Esophagus squamous epithelium (tissue), 5 donors: Measurements from ENCODE around the gene PEX26. TPM values are rescaled to one million over a fixed set of nuclear protein-coding genes. Genes with fewer than 3 reads are reported as not detected.
"Not testable (repeated sequence)": the region's sequence is repeated elsewhere in the genome, so short reads cannot be mapped to it uniquely, and the experiment has no call there.

Experiments
- DNase-seq: peaks from one replicate; lab custom pipeline; 2025; lab: John Stamatoyannopoulos, UW
- H3K27ac ChIP-seq, 4 donors: fragments of 200-600 bp; sonication (generic); one replicate each; pipeline ENCODE4 v1.5.1; 2016 to 2019; ENCODE audit warnings: mild to moderate bottlenecking in 1 of 4
- H3K27me3 ChIP-seq, 4 donors: fragments of 200-600 bp; sonication (generic); 1 replicate in 3 of 4; 2 replicates in 1 of 4; pipeline versions ENCODE4 v1.5.1 to v1.6.0; 2017 to 2021; ENCODE audit warnings: antibody characterized with exemption in 1 of 4
- H3K36me3 ChIP-seq, 3 donors: fragments of 200-600 bp; sonication (generic); one replicate each; pipeline ENCODE4 v1.5.1; 2016 to 2019
- H3K4me1 ChIP-seq, 3 donors: fragments of 200-600 bp; sonication (generic); one replicate each; pipeline ENCODE4 v1.5.1; 2017 to 2019
- H3K4me3 ChIP-seq, 4 donors: fragments of 200-600 bp; sonication (generic); 1 replicate in 3 of 4; 2 replicates in 1 of 4; pipeline ENCODE4 v1.5.1; 2016 to 2019; ENCODE audit warnings: mild to moderate bottlenecking in 2 of 4, moderate library complexity in 1 of 4
- H3K9me3 ChIP-seq, 3 donors: fragments of 200-600 bp; sonication (generic); one replicate each; pipeline ENCODE4 v1.5.1; 2016 to 2019
- POLR2A ChIP-seq, 4 donors: fragments of 450-650 bp; IDR thresholded peaks; one replicate each; pipeline ENCODE4 v1.6.1; 2017; ENCODE audit warnings: antibody characterized with exemption in 4 of 4, mild to moderate bottlenecking in 4 of 4, moderate library complexity in 3 of 4
- WGBS, 2 donors: methylation state at CpG; one replicate each; pipeline ENCODE4 v1.1.5; 2018; 5-methylcytosine and 5-hydroxymethylcytosine counted together
- intact Hi-C: fragments of 100-400 bp; cut with DNase I; formaldehyde crosslinking; loops from one replicate; pipeline ENCODE4 v1.15.0; 2022
- total RNA-seq, 4 donors: library from RNA; depleted of rRNA; stranded (reverse); fragments of >200 nt; gene quantifications; one replicate each; pipeline ENCODE4 v1.1.0, GENCODE V29; 2016
- TF ChIP-seq, protein P1 (sequence below), 6 experiments: fragments of 450-650 bp in 4 of 6; fragments of 200-600 bp in 2 of 6; sonication (generic) in 2 of 6; IDR thresholded peaks; one replicate each; pipeline ENCODE4 v1.5.1; 2016 to 2019; ENCODE audit warnings: antibody characterized with exemption in 6 of 6, mild to moderate bottlenecking in 4 of 6, moderate library complexity in 4 of 6
- donor health status: DM: yes; HTN: yes; CAD: no.

Gene PEX26
- total RNA-seq, 4 donors from 2014 or later: 17.2 to 32.3 (median 22.9) TPM

DNA sequence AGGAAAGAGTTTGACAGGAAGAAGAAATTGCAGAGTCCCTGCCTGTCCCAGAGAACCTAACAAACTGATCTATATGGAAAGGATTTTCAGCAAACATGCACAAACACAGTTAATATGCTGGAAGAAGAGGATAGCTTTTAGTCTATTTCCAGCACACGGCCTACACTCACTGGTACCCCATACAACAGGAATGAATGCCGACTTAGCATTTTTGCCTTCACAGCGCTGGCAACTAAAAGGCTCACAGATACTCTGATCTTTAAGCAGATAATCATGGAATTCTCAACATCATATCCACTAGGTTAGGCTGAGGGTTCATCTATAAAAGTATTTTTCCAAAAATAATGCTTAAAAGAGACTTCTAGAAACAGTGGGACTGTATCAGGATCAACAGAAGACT is 23.0 kb downstream of the PEX26 start:
- Histone ChIP-seq H3K4me3 (no peak overlapping the region), H3K36me3 (peaks cover 0 to 22% (median 0%) of the 10 kb centered on the region in 3 donors), H3K27me3 (no peaks in the 10 kb centered on the region), H3K9me3 (no peaks in the 10 kb centered on the region), H3K27ac (no peak overlapping the region), H3K4me1 (peaks cover 0 to 3% (median 0%) of the 10 kb centered on the region in 3 donors)
- intact Hi-C loops: no loop called here
- no peak for TF ChIP-seq POLR2A (IDR thresholded peaks at IDR 0.05)
- TF ChIP-seq, protein P1, sequence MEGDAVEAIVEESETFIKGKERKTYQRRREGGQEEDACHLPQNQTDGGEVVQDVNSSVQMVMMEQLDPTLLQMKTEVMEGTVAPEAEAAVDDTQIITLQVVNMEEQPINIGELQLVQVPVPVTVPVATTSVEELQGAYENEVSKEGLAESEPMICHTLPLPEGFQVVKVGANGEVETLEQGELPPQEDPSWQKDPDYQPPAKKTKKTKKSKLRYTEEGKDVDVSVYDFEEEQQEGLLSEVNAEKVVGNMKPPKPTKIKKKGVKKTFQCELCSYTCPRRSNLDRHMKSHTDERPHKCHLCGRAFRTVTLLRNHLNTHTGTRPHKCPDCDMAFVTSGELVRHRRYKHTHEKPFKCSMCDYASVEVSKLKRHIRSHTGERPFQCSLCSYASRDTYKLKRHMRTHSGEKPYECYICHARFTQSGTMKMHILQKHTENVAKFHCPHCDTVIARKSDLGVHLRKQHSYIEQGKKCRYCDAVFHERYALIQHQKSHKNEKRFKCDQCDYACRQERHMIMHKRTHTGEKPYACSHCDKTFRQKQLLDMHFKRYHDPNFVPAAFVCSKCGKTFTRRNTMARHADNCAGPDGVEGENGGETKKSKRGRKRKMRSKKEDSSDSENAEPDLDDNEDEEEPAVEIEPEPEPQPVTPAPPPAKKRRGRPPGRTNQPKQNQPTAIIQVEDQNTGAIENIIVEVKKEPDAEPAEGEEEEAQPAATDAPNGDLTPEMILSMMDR (IDR thresholded peaks at IDR 0.05): no peak
- 91 to 96% methylated on average over 3 of the region's 3 CpGs for WGBS, 2 donors
- no peak for DNase-seq

DNA sequence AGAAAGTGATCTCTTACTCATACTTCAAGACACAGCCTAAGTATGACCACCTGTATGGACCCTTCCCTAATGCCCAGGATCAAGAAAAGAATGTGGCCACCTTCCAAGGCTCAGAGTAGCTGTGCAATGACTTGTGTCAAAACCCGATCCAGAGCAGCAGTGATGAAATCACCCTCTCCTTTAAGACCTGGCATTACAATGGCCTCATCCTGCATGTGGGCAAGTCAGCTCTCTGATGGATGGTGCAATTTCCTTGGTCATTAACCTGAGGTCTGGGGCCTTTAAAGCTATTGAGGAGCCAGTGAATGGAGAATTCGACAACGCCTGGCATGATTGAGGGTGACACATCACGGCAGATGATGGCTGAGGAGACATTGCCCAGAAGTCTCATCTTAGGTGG is 23.7 kb downstream of the PEX26 start:
- WGBS, 2 donors: 82 to 91% methylated on average over 4 of the region's 4 CpGs
- no peaks in the 10 kb centered on the region for H3K9me3 ChIP-seq

DNA sequence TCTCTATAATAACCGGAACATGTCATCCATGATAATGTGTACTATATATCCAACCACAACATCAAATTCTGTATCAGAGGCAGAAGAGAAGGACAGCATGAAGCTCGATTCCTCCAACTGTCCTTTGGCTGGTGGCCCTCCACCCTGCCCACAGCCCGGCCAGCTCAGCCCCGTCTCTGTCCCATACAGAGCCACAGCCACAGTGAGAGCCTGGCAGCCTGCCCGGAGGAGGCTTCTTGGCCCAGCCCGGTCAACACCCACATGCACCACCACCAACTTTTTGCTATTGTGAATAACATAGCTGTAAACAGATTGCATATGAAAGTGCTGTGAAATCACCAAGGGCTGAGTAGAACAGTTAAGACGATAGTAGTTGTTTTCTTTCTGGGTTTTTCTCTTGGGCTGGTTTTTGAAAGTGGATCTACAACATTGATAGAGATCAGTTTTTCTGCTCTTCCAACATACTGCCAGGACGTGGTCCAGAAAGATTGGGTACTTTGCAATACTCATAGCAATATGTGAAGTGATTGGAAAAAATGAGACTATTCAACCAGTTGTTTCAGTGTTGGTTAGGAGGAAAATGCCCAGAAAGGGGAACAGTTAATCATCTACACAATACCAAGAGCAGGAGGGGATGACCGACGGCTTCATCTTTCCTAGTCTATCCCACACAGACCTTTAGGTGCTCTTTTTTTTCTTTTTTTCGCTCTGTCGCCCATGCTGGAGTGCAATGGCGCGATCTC is 25.9 kb downstream of the PEX26 start:
- no peak for TF ChIP-seq POLR2A (IDR thresholded peaks at IDR 0.05)
- TF ChIP-seq, protein P1 (IDR thresholded peaks at IDR 0.05): no peak
- no peak overlapping the region for H3K4me3 ChIP-seq
- WGBS, 2 donors: 90 to 91% methylated on average over 14 of the region's 14 CpGs
- intact Hi-C loops: no loop called here
- H3K27ac ChIP-seq: no peak overlapping the region
- peaks cover 0 to 10% (median 0%) of the 10 kb centered on the region in 3 donors for H3K36me3 ChIP-seq
- no peaks in the 10 kb centered on the region for H3K9me3 ChIP-seq
- peaks cover 0 to 2% (median 0%) of the 10 kb centered on the region in 4 donors for H3K27me3 ChIP-seq
- DNase-seq: no peak
- H3K4me1 ChIP-seq: no peaks in the 10 kb centered on the region

More for the DNA sequence above, 23.7 kb downstream of the PEX26 start:
- Histone ChIP-seq H3K4me1 (no peaks in the 10 kb centered on the region), H3K27me3 (no peaks in the 10 kb centered on the region), H3K4me3 (no peak overlapping the region), H3K36me3 (peaks cover 0 to 22% (median 0%) of the 10 kb centered on the region in 3 donors), H3K27ac (no peak overlapping the region)
- no peak for DNase-seq
- TF ChIP-seq, protein P1 (IDR thresholded peaks at IDR 0.05): no peak
- no peak for TF ChIP-seq POLR2A (IDR thresholded peaks at IDR 0.05)
- intact Hi-C loops: no loop called here

DNA sequence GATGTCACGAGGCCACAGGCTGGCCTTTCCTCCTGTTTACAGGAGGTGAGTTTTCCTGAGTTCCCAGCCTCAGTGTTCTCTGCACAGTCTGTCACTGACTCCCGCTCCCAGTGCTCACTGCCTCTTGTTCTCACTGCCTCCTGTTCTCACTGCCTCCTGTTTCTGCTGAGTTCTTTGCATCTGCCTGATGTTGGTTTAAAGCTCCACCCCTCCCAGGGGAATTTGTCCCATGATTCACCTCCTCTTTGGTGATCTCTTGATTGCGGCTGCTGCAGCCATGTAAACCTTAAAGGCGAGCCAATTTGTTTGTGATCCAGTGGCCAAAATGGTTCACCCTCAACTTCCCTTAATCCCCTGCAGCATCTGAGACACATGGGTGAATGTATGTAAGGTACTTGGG is 26.8 kb downstream of the PEX26 start:
- H3K27me3 ChIP-seq: peaks cover 0 to 9% (median 0%) of the 10 kb centered on the region in 4 donors
- intact Hi-C loops: no loop called here
- no peak overlapping the region for H3K27ac ChIP-seq
- no peaks in the 10 kb centered on the region for H3K9me3 ChIP-seq
- WGBS, 2 donors: 90 to 92% methylated on average over 4 of the region's 4 CpGs
- DNase-seq: no peak
- peaks cover 0 to 1% (median 0%) of the 10 kb centered on the region in 3 donors for H3K4me1 ChIP-seq
- no peak overlapping the region for H3K4me3 ChIP-seq
- H3K36me3 ChIP-seq: peaks cover 0 to 6% (median 0%) of the 10 kb centered on the region in 3 donors
- no peak for TF ChIP-seq POLR2A (IDR thresholded peaks at IDR 0.05)
- TF ChIP-seq, protein P1 (IDR thresholded peaks at IDR 0.05): no peak

DNA sequence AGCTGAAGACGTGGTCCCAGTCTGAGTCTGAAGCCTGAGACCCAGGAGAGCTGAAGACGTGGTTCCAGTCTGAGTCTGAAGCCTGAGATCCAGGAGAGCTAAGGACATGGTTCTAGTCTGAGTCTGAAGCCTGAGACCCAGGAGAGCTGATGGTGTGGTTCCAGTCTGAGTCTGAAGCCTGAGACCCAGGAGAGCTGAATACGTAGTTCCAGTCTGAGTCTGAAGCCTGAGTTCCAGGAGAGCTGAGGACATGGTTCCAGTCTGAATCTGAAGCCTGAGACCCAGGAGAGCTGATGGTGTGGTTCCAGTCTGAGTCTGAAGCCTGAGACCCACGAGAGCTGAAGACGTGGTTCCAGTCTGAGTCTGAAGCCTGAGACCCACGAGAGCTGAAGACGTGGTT is 28.2 kb downstream of the PEX26 start:
- peaks cover 6 to 15% (median 13%) of the 10 kb centered on the region in 3 donors for H3K4me1 ChIP-seq
- H3K27ac ChIP-seq, H3K9me3 ChIP-seq, intact Hi-C loops, H3K36me3 ChIP-seq, H3K4me3 ChIP-seq, DNase-seq: not testable (repeated sequence)
- WGBS, 2 donors: 85 to 92% methylated on average over 7 of the region's 7 CpGs
- peaks cover 0 to 23% (median 0%) of the 10 kb centered on the region in 4 donors for H3K27me3 ChIP-seq

DNA sequence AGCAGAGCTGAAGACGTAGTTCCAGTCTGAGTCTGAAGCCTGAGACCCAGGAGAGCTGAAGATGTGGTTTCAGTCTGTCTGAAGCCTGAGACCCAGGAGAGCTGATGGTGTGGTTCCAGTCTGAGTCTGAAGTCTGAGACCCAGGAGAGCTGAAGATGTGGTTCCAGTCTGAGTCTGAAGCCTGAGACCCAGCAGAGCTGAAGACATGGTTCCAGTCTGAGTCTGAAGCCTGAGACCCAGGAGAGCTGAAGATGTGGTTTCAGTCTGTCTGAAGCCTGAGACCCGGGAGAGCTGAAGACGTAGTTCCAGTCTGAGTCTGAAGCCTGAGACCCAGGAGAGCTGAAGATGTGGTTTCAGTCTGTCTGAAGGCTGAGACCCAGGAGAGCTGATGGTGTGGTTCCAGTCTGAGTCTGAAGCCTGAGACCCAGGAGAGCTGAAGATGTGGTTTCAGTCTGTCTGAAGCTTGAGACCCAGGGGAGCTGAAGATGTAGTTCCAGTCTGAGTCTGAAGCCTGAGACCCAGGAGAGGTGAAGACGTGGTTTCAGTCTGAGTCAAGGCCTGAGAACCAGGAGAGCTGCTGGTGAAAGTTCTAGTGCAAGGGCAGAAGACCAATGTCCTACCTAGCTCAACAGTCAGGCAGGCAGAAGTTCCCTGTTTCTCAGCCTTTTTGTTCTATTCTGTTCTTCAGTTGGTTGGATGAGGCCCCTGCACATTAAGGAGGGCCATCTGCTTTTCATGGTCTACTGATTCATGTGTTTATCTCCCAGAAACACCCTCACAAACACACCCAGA is 29.0 kb downstream of the PEX26 start:
- H3K9me3 ChIP-seq, intact Hi-C loops: not testable (repeated sequence)
- 55 to 83% methylated on average over 4 of the region's 4 CpGs for WGBS, 2 donors

More for the DNA sequence above, 29.0 kb downstream of the PEX26 start:
- H3K36me3 ChIP-seq, H3K27ac ChIP-seq, DNase-seq, H3K4me3 ChIP-seq: not testable (repeated sequence)
- Histone ChIP-seq H3K4me1 (peaks cover 11 to 23% (median 17%) of the 10 kb centered on the region in 3 donors), H3K27me3 (peaks cover 0 to 30% (median 0%) of the 10 kb centered on the region in 4 donors)
